Neuronal stem cell (in vitro differentiated cells): ENCODE measurements around the gene PIK3CD.

ENCODE experiments used
- DNase-seq: peaks from one replicate; pipeline ENCODE4 v3.0.0-alpha.2; 2013; ENCODE audit warnings: low spot score
- H2AFZ ChIP-seq: one replicate; pipeline ENCODE4 v1.6.1; 2013; ENCODE audit warnings: mild to moderate bottlenecking, low read length, inconsistent platforms
- H2AK5ac ChIP-seq: 2 replicates; pipeline ENCODE4 v1.6.1; 2013; ENCODE audit warnings: low read depth, mild to moderate bottlenecking, inconsistent platforms, low read length, moderate library complexity, mixed read lengths
- H2BK120ac ChIP-seq: 2 replicates; pipeline ENCODE4 v1.6.1; 2013; ENCODE audit warnings: low read depth, mild to moderate bottlenecking, inconsistent platforms, low read length, moderate library complexity, mixed read lengths
- H2BK12ac ChIP-seq: one replicate; pipeline ENCODE4 v1.6.1; 2013; ENCODE audit warnings: low read length, inconsistent platforms
- H2BK15ac ChIP-seq: 2 replicates; pipeline ENCODE4 v1.6.1; 2013; ENCODE audit warnings: mild to moderate bottlenecking, low read length, inconsistent platforms, mixed read lengths
- H2BK5ac ChIP-seq: one replicate; pipeline ENCODE4 v1.6.1; 2013; ENCODE audit warnings: inconsistent platforms, mild to moderate bottlenecking, low read length, moderate library complexity
- H3K14ac ChIP-seq: one replicate; pipeline ENCODE4 v1.6.1; 2013; ENCODE audit warnings: low read length, inconsistent platforms
- H3K18ac ChIP-seq: 2 replicates; pipeline ENCODE4 v1.6.1; 2013; ENCODE audit warnings: low read length, inconsistent platforms
- H3K23ac ChIP-seq: 2 replicates; pipeline ENCODE4 v1.6.1; 2013; ENCODE audit warnings: low read depth, mild to moderate bottlenecking, mixed read lengths, low read length, inconsistent platforms; ENCODE audit not compliant: poor library complexity
- H3K27ac ChIP-seq: replicated peaks from 3 replicates; pipeline ENCODE4 v1.5.1; 2013; ENCODE audit warnings: low read length, inconsistent platforms
- H3K27me3 ChIP-seq, 3 experiments: 2 replicates each; pipeline ENCODE4 v1.6.1; 2013; ENCODE audit warnings: low read length in 3 of 3, mild to moderate bottlenecking in 2 of 3, inconsistent platforms in 1 of 3, low read depth in 1 of 3, mixed read lengths in 1 of 3, moderate library complexity in 1 of 3; ENCODE audit not compliant: control insufficient read depth in 3 of 3, insufficient read depth in 3 of 3
- H3K36me3 ChIP-seq, 2 donors: replicated peaks in 1 of 2; 2 replicates each; pipeline ENCODE4 v1.6.1; 2013; ENCODE audit warnings: low read length in 2 of 2; ENCODE audit not compliant: control insufficient read depth in 2 of 2, insufficient read depth in 2 of 2
- H3K4ac ChIP-seq: 2 replicates; pipeline ENCODE4 v1.6.1; 2013; ENCODE audit warnings: inconsistent platforms, mild to moderate bottlenecking, low read length, moderate library complexity
- H3K4me1 ChIP-seq, 2 donors: 1 replicate in 1 of 2; 2 replicates in 1 of 2; pipeline ENCODE4 v1.6.1; 2013; ENCODE audit warnings: low read length in 2 of 2, low read depth in 1 of 2; ENCODE audit not compliant: control insufficient read depth in 2 of 2, insufficient read depth in 1 of 2
- H3K4me2 ChIP-seq: one replicate; pipeline ENCODE4 v1.6.1; 2013; ENCODE audit warnings: mild to moderate bottlenecking, low read length, inconsistent platforms; ENCODE audit not compliant: insufficient read depth, poor library complexity, severe bottlenecking
- H3K4me3 ChIP-seq, 2 donors: 2 replicates each; pipeline ENCODE4 v1.5.1; 2013; ENCODE audit warnings: low read length in 2 of 2, mild to moderate bottlenecking in 2 of 2, inconsistent platforms in 1 of 2, moderate library complexity in 1 of 2
- H3K79me1 ChIP-seq: one replicate; pipeline ENCODE4 v1.6.1; 2013; ENCODE audit warnings: low read depth, mild to moderate bottlenecking, inconsistent platforms, low read length, moderate library complexity
- H3K9ac ChIP-seq: one replicate; pipeline ENCODE4 v1.6.1; 2013; ENCODE audit warnings: mild to moderate bottlenecking, low read depth, low read length, inconsistent platforms; ENCODE audit not compliant: poor library complexity
- H3K9me3 ChIP-seq, 2 donors: replicated peaks in 1 of 2; 2 replicates each; pipeline versions ENCODE3 to v1.6.1; 2013; ENCODE audit warnings: low read length in 2 of 2, mild to moderate bottlenecking in 2 of 2, inconsistent platforms in 1 of 2, low read depth in 1 of 2, mixed read lengths in 1 of 2, moderate library complexity in 1 of 2; ENCODE audit not compliant: control insufficient read depth in 2 of 2, insufficient read depth in 1 of 2
- H4K8ac ChIP-seq: one replicate; pipeline ENCODE4 v1.6.1; 2013; ENCODE audit warnings: low read depth, mild to moderate bottlenecking, inconsistent platforms, low read length, moderate library complexity
- H4K91ac ChIP-seq: one replicate; pipeline ENCODE4 v1.6.1; 2013; ENCODE audit warnings: low read length, low read depth, mild to moderate bottlenecking, inconsistent platforms; ENCODE audit not compliant: poor library complexity
- WGBS, 2 donors: extraction: QIAGEN DNeasy Blood & Tissue Kit; methylation state at CpG; one replicate each; pipeline ENCODE4 v1.1.7; 2013; ENCODE audit warnings: missing lambda C conversion rate in 2 of 2, mixed read lengths in 1 of 2; ENCODE audit not compliant: insufficient read length in 2 of 2, insufficient replicate concordance in 1 of 2; ENCODE audit errors: extremely low coverage in 2 of 2; 5-methylcytosine and 5-hydroxymethylcytosine counted together

Gene PIK3CD

DNA sequence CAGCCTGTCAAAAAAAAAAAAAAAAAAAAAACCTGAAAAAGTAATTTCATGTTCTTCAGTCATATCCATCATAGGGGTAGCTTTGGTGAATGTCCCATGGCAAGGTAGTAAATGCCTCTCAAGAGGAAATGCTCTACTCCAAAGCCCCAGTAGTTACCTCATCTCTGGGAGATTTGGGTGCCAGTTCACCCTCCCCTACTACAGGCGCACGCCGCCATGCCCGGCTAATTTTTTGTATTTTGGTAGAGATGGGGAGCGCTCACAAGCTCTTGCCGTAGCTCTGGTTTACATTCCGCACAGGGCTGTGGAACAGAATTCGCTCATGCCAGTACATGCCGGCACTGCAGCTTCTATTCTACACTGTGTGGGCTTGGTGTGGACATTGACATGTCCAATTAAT, 13.7 kb downstream of the PIK3CD start:
- H4K91ac ChIP-seq = no peak overlapping the region
- H3K9me3 ChIP-seq = no peaks in the 10 kb centered on the region
- H3K4ac ChIP-seq = no peak overlapping the region
- H3K4me2 ChIP-seq = no peak overlapping the region
- no peak overlapping the region for H4K8ac ChIP-seq
- no peak overlapping the region for H2BK5ac ChIP-seq
- no peak overlapping the region for H2BK120ac ChIP-seq
- no peak overlapping the region for H2BK15ac ChIP-seq
- no peak overlapping the region for H3K9ac ChIP-seq
- H2AK5ac ChIP-seq = no peak overlapping the region
- no peak overlapping the region for H2BK12ac ChIP-seq
- H3K79me1 ChIP-seq = peaks cover 1% of the 10 kb centered on the region
- H3K27ac ChIP-seq = no peak overlapping the region
- H3K27me3 ChIP-seq = peaks cover 0 to 14% (median 0%) of the 10 kb centered on the region in 3 experiments
- no peak for DNase-seq
- H3K4me3 ChIP-seq = no peak overlapping the region
- no peak overlapping the region for H3K18ac ChIP-seq
- WGBS, 2 donors = no CpG with 5 or more reads among the region's 9 CpGs
- no peak overlapping the region for H3K23ac ChIP-seq
- no peak overlapping the region for H2AFZ ChIP-seq
- H3K36me3 ChIP-seq = no peaks in the 10 kb centered on the region
- H3K14ac ChIP-seq = no peak overlapping the region
- H3K4me1 ChIP-seq = no peaks in the 10 kb centered on the region

DNA sequence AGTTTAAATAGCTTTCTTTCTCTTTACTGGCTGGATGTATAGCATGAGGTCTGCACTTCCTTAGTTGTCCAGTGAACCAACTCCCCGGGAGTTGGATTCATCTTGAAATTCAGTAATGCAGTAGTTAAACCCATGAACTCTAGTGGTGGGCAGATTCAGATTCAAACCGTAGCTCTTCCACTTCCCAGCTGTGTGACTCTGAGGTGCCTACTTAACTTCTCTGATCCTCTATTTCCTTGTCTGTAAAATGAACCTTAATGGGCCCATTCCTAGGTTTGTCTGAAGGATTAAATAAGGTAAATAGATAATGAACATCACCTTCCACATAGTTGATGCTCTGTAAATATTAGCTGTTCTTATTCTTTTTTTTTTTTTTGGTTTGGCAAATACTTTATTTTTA, 16.5 kb downstream of the PIK3CD start:
- Histone ChIP-seq H4K8ac (no peak overlapping the region), H3K27me3 (peaks cover 0 to 18% (median 0%) of the 10 kb centered on the region in 3 experiments), H3K4me1 (no peaks in the 10 kb centered on the region)

DNA sequence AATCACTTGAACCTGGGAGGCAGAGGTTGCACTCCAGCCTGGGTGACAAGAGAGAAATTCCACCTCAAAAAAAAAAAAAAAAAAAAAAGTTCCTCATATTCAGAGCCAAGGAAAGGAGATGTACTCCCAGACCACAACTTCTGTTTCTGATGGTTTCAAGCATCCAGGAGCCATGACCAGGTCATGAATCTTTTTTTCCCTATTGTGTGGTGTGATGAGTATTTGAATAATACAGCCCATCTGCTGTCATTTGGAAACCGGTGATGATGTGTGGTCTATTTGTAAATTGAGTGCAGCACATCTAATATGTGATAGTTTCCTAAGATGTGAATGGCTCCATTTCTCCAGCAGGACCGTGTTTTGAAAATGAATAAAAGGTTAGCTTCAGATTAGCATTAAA, 18.6 kb downstream of the PIK3CD start:
- Histone ChIP-seq H3K4ac (no peak overlapping the region), H3K36me3 (no peaks in the 10 kb centered on the region), H3K23ac (no peak overlapping the region), H4K8ac (no peak overlapping the region), H3K18ac (no peak overlapping the region), H3K14ac (no peak overlapping the region), H4K91ac (no peak overlapping the region), H3K79me1 (peaks cover 1% of the 10 kb centered on the region), H3K27ac (no peak overlapping the region), H3K4me1 (no peaks in the 10 kb centered on the region), H2BK15ac (no peak overlapping the region), H3K9me3 (no peaks in the 10 kb centered on the region), H2BK120ac (no peak overlapping the region), H2BK12ac (no peak overlapping the region), H3K4me2 (no peak overlapping the region), H2AFZ (no peak overlapping the region), H3K9ac (no peak overlapping the region), H3K27me3 (peaks cover 0 to 17% (median 0%) of the 10 kb centered on the region in 3 experiments), H2AK5ac (no peak overlapping the region), H3K4me3 (no peak overlapping the region), H2BK5ac (no peak overlapping the region)
- WGBS, 2 donors = no CpG with 5 or more reads among the region's 2 CpGs
- no peak for DNase-seq

More for the DNA sequence above, 16.5 kb downstream of the PIK3CD start:
- Histone ChIP-seq H2BK5ac (no peak overlapping the region), H3K9me3 (no peaks in the 10 kb centered on the region), H2BK12ac (no peak overlapping the region), H2BK120ac (no peak overlapping the region), H3K23ac (no peak overlapping the region), H2AFZ (no peak overlapping the region), H3K9ac (no peak overlapping the region), H3K36me3 (no peaks in the 10 kb centered on the region), H3K79me1 (peaks cover 1% of the 10 kb centered on the region), H3K4ac (no peak overlapping the region), H3K4me2 (no peak overlapping the region), H2BK15ac (no peak overlapping the region), H3K4me3 (no peak overlapping the region), H3K14ac (no peak overlapping the region), H3K27ac (no peak overlapping the region), H2AK5ac (no peak overlapping the region), H3K18ac (no peak overlapping the region), H4K91ac (no peak overlapping the region)
- WGBS, 2 donors = no CpG with 5 or more reads among the region's 2 CpGs
- DNase-seq = no peak

DNA sequence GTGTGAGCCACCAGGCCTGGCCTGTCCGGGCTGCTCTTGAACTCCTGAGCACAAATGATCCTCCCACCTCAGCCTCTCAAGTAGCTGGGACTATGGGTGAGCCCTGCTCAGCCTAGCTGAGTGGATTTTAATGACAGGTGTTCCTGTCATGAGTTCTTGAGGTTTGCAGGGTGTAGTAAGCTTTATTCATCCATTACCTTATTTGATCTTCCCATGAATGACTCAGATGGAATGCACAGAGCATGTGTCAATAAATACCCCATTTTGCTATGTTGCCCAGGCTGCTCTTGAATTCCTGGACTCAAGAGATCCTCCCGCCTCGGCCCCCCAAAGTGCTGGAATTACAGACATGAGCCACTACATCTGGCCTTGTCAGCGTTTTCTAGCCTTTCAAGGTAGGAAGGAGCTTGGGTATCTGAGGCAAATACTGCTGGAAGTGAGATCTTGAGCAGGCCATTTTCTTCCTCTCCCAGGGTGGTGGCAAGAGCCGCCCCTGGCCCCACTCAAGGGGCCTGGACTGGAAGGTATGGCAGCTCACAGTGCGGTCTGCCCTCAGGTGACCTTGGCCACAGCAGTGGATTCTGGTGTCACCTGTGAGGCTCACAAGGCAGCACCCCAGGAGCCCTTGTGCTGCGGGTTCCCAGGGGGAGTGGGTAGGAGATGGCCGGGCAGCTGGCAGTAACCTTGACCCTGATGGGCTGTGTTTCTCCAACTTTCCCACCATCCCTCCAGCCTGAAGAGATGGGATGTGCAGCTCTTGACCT, 20.0 kb downstream of the PIK3CD start:
- no peak overlapping the region for H3K23ac ChIP-seq
- no peak overlapping the region for H3K9ac ChIP-seq
- H2BK120ac ChIP-seq = no peak overlapping the region
- no peak overlapping the region for H3K4me2 ChIP-seq
- H3K4ac ChIP-seq = no peak overlapping the region
- H4K91ac ChIP-seq = no peak overlapping the region
- H3K18ac ChIP-seq = peak overlapping the region; percentile 44
- no CpG with 5 or more reads among the region's 8 CpGs for WGBS, 2 donors
- H3K27me3 ChIP-seq = peaks cover 0 to 17% (median 0%) of the 10 kb centered on the region in 3 experiments
- H2AFZ ChIP-seq = no peak overlapping the region
- no peak overlapping the region for H2BK5ac ChIP-seq
- no peak overlapping the region for H2BK15ac ChIP-seq
- no peak overlapping the region for H3K14ac ChIP-seq
- DNase-seq = no peak
- H3K36me3 ChIP-seq = no peaks in the 10 kb centered on the region
- no peak overlapping the region for H2BK12ac ChIP-seq
- no peak overlapping the region for H4K8ac ChIP-seq
- H3K27ac ChIP-seq = no peak overlapping the region
- peaks cover 1% of the 10 kb centered on the region for H3K79me1 ChIP-seq
- H3K4me1 ChIP-seq = no peaks in the 10 kb centered on the region
- peaks cover 0 to 2% of the 10 kb centered on the region in 2 donors for H3K9me3 ChIP-seq
- no peak overlapping the region for H2AK5ac ChIP-seq
- H3K4me3 ChIP-seq = no peak overlapping the region
